ENCODE data around the gene STXBP1.
A peak's percentile ranks its signal among the peaks of the same experiment; 100 is the strongest.

The STXBP1 gene

GRCh38 chr9:127621339-127621970 is 9.4 kb downstream of the STXBP1 start:
- DNase-seq (ENCODE audit: low read depth) = peak; percentile 51

GRCh38 chr9:127626752-127627493 is 14.8 kb downstream of the STXBP1 start:
- DNase-seq (ENCODE audit: low read depth) = no peak

GRCh38 chr9:127627494-127627855 is 15.4 kb downstream of the STXBP1 start:
- DNase-seq (ENCODE audit: low read depth) = no peak

GRCh38 chr9:127628758-127629467 is 16.8 kb downstream of the STXBP1 start:
- no peak for DNase-seq (ENCODE audit: low read depth)

- DNase-seq (ENCODE audit: low read depth) = no peak
Measured at GRCh38 chr9:127629468-127630081, 17.5 kb downstream of the STXBP1 start.

- DNase-seq (ENCODE audit: low read depth) = no peak
Measured at GRCh38 chr9:127633216-127633862, 21.3 kb downstream of the STXBP1 start.

DNA sequence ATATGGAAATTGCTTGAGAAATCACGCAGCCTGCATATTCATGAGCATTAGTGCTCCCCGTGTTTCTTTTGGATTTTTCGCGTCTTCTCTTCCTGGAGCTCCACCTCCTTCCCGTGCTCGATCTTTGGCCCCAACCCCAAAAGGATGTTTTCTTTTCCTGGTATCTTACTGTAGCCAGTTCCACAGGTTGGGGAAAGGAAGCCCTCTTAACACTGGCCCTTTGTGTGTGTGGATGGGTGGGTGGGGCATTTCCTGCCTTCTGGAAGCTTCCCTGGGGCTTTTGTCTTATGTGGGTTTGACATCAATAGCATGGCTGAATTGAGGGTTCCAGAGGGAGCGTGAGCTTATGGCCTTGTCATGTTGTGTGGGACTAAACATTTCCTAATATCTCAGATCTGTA is 21.9 kb downstream of the STXBP1 start:
- DNase-seq (ENCODE audit: low read depth) = no peak

DNA sequence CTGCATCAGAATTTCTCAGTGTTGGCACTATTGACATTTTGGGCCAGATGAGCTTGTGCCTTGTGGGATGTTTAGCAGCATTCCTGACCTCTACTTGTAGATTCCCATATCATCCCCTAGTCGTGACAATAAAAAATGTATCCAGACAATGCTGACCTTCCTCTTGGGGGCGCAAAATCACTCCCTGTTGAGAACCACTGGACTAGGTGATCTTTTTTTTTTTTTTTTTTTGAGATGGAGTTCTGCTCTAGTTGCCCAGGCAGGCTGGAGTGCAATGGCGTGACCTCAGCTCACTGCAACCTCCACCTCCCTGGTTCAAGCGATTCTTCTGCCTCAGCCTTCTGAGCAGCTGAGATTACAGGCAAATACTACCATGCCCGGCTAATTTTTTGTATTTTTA is 22.6 kb downstream of the STXBP1 start:
- DNase-seq (ENCODE audit: low read depth) = no peak

DNA sequence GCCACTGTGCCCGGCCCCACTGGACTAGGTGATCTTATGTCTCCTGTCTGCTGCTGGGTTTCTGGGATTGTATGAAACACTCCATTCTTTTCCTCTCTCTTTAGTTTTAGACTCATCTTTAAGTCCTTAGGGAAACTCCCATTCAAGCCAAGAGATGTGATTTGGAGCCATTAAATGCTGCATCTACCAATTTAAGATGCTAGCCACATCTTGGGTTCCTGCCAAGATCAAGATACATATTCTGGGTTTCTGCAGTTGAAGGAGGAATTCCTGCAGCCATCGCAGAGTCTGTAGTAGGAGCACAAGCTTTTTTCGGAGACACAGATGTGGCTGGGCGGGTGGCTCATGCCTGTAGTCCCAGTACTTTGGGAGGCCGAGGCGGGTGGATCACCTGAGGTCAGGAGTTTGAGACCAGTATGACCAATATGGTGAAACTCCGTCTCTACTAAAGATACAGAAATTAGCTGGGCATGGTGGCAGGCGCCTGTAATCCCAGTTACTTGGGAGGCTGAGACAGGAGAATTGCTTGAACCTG is 23.2 kb downstream of the STXBP1 start:
- no peak for DNase-seq (ENCODE audit: low read depth)

GRCh38 chr9:127637322-127637847 is 25.3 kb downstream of the STXBP1 start:
- DNase-seq (ENCODE audit: low read depth) = peak; percentile 68

- no peak for DNase-seq (ENCODE audit: low read depth)
Measured at GRCh38 chr9:127640908-127641545, 28.9 kb downstream of the STXBP1 start.

DNA sequence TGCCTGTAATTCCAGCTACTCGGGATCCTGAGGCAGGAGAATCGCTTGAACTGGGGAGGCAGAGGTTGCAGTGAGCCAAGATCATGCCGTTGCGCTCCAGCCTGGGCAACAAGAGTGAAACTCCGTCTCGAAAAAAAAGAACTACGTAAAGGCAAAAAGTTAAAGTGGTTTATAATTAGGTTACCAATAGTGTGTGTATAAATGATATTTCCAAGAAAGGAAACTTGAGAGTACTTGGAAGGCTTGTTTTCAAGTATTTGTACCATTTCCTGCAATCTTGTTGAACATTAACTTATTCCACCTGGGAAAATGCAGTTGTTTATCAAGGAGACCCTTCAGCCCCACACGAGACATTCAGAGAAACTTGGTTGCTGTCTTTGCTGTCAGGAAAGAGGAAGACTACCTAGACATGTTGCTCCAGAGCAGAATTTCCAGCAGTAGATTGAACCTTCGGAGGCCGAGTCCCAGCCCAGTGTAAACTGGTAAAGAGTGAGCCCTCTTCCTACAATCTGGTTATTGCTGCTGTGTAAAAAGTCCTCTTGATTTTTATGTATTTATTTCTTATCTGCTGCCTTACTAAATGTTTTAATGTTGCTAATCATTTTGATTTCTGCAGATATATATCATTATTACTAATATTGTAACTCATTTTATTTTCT is 30.1 kb downstream of the STXBP1 start:
- DNase-seq (ENCODE audit: low read depth) = no peak

DNA sequence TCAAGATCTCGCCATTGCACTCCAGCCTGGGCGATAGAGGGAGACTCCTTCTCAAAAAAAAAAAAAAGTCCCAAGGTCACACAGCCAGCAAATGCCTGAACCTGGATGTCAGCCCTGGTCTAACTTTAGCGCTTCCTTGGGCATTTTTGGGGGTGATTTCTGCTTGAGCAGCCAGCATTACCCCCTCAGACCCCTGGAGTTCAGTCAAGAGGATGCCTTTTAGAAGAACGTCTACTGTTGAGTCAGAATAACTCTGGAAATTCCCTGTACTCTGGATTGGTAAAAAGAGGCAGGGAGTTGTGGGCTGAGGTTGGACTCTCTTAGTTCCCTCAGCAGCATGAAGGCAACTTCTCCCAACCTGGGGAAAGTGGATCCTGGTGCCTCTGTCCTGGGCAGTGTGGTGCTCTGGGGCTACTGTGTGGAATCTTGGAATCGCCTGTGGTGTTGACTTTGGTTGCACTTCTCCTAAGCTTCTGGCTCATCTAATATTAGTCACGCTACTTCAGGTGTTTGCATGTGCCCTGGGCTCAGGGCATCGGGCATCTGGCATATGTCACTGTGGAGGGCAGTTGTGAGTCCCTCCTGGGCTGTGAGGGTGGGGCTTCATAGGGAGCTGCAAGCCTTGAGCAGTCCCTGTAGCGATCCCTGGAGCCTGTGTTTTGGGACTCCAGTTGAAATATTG is 32.2 kb downstream of the STXBP1 start:
- DNase-seq (ENCODE audit: low read depth) = no peak

- DNase-seq (ENCODE audit: low read depth) = no peak
Measured at GRCh38 chr9:127644943-127645342, 32.9 kb downstream of the STXBP1 start.

- no peak for DNase-seq (ENCODE audit: low read depth)
Measured at GRCh38 chr9:127647451-127647850, 35.4 kb downstream of the STXBP1 start.

GRCh38 chr9:127650518-127650917 is 38.4 kb downstream of the STXBP1 start:
- DNase-seq (ENCODE audit: low read depth) = no peak

DNA sequence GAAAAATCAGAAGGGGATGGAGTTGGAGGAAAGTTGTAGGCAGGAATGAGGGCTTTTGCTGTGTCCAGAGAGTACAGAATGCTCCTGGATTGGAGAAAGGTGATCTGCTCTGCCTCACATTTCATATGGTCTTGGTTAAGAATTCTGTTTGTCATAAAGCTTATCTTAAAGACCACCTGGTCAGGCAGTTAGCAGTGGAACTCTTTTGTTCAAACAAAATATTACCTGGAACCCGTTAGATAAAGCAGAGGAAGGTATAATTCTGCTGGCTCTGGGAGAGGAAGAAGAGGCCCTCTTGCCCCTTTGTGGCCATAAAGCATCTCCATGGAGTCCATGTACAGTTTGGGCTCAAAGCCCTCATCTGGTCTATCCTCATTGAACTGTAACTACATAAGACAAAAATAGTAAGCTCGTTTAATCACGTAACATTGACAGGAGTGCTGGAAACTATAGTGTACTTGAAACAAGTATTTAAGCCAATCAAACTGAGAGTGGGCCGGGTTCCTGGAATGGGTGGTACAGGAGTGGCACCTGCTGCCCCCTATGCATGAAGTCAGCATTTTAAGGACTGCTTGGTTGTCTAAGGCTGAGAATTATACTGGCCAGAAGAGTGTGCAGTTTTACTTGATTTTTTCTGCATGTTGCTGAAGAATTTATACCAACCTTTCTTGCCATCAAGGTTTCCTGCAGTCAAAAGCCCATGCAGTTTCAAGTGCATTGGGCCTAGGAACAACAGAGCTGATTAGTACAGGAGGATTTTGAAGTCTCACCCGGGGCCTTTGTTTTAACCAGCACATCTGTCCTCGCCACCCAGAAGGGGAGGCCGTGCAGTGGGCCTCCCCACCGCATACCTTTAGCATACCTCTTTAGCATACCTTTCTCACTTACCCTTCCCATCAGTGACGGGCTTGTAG is 39.9 kb downstream of the STXBP1 start:
- DNase-seq (ENCODE audit: low read depth) = no peak

- no peak for DNase-seq (ENCODE audit: low read depth)
Measured at GRCh38 chr9:127652733-127653132, 40.7 kb downstream of the STXBP1 start.

GRCh38 chr9:127654619-127655018 is 42.5 kb downstream of the STXBP1 start:
- no peak for DNase-seq (ENCODE audit: low read depth)

All from HS-5 (cell line).